ENCODE data around the gene NSG1.

DNA sequence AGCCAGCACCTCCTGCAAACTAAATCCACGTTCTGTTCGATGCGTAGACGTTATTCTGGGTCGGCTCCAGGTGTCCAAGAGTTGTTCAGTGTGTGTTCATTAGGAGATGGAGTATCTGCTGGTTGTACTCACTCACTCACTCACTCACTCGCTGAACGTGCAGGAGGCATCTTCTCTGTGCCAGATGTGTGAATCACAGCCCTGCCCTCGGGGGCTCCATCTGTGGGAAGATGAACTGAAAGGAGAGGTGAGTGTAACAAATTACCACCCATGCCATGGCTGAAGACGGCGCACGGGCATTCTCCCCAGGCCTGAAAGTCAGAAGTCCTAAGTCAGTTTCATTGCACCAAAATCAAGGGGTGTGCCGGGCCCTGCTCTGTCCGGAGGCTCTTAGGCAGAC is 16.1 kb downstream of the NSG1 start:
- TF ChIP-seq POLR2A (IDR thresholded peaks at IDR 0.05) = no peak
- TF ChIP-seq, protein P1, sequence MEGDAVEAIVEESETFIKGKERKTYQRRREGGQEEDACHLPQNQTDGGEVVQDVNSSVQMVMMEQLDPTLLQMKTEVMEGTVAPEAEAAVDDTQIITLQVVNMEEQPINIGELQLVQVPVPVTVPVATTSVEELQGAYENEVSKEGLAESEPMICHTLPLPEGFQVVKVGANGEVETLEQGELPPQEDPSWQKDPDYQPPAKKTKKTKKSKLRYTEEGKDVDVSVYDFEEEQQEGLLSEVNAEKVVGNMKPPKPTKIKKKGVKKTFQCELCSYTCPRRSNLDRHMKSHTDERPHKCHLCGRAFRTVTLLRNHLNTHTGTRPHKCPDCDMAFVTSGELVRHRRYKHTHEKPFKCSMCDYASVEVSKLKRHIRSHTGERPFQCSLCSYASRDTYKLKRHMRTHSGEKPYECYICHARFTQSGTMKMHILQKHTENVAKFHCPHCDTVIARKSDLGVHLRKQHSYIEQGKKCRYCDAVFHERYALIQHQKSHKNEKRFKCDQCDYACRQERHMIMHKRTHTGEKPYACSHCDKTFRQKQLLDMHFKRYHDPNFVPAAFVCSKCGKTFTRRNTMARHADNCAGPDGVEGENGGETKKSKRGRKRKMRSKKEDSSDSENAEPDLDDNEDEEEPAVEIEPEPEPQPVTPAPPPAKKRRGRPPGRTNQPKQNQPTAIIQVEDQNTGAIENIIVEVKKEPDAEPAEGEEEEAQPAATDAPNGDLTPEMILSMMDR (IDR thresholded peaks at IDR 0.05) = no peak
